NCI-H1436 (cell line): ENCODE results near the gene ASB6.

Experiments
- DNase-seq: peaks from one replicate; lab custom pipeline; 2025; lab: John Stamatoyannopoulos, UW

ASB6 gene, protein sequence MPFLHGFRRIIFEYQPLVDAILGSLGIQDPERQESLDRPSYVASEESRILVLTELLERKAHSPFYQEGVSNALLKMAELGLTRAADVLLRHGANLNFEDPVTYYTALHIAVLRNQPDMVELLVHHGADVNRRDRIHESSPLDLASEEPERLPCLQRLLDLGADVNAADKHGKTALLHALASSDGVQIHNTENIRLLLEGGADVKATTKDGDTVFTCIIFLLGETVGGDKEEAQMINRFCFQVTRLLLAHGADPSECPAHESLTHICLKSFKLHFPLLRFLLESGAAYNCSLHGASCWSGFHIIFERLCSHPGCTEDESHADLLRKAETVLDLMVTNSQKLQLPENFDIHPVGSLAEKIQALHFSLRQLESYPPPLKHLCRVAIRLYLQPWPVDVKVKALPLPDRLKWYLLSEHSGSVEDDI

DNA sequence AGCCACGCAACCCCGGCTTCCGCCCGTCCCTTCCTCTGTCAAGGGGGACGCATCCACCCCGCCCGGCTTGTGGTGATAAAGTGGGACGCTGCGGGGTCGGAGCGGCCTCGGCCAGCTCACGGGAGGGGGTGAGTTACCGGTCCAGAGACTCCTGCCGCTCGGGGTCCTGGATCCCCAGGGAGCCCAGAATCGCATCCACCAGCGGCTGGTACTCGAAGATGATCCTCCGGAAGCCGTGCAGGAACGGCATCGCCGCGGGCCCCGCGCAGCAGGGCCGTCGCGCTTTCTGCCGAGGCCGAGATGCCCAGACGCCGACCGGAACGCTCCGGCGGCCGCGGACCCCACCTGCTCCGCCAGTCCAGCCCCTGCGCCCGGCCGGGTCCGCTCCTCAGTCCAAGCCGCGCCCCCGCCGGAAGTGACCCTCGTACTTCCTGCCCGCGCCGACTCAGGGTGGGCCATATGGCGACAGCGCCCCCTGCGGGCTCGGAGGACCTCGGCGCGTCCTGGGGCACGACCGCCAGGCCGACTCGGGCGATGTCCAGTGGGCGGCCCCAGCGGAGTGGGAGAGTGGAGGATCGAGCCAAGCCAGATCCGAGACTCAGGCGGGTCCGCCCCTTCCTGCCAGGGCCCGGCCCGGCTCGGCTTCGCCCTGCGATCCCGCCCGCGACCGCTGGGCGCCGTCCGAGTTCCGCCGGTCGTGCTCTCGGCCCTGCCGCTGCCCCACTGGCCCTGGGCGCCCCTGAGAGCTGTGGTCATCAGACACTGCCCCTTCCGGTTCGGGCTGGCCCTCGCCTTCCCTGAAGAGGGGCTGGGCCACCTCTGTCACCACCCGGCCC, at the start of gene ASB6:
TSS of gene ASB6 (minus strand) at position 402 of the 836 bp plus-strand sequence. CDS start at position 250, 152 bp downstream.
- DNase-seq: peak; percentile 82

DNA sequence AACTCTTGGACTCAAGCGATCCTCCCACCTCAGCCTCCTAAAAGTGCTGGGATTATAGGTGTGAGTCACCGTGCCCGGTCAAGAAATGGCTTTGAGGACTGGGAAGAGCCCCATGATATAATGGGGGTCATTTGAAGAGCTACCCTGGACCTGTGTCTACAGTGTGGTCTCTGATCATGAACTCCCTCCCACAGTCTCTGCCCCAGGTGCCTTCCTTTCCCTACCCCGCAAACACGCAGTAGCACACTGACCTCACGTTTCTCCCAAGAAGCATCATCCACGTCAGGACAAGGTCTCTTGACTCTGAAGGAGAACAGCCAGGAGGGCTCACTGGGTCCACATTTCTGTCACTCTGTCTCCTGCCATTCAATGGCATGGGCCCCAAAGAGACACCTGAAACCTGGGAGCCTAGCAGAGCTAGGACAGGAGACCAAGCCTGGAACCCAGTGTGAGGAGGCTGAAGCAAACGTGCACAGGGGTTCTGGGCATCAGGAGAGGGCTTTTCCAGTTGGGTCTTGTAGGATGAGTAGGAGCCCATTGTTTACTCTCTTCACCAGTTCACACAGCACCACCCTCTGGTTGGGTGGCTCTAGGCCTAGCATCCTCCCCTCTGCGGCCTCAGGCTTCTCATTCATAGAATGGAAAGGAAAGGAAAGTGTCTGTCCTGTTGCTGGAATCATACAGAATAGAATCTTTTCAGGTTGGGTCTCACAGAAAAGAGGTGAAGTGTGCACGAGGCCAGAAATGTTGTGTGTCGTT, 46.5 kb upstream of the ASB6 start:
- no peak for DNase-seq

DNA sequence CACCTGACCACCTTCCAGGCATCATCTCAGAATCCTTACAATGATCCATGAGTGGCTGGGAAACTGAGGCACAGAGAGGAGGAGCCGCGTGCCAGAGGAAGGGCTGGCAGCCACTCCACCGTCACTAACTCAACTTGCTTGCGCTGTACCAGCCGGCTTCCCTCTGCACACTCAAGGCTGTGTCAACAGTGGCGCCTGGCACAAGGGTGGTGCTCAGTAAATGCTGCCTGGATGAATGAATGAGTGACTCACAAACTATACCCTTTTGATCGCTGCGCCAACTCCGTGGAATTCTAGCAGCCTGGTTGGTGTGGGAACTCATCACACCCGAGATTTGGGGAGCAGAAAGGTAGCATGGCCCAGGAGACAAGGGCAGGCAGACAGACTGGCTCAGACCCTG, 45.4 kb upstream of the ASB6 start:
- no peak for DNase-seq

DNA sequence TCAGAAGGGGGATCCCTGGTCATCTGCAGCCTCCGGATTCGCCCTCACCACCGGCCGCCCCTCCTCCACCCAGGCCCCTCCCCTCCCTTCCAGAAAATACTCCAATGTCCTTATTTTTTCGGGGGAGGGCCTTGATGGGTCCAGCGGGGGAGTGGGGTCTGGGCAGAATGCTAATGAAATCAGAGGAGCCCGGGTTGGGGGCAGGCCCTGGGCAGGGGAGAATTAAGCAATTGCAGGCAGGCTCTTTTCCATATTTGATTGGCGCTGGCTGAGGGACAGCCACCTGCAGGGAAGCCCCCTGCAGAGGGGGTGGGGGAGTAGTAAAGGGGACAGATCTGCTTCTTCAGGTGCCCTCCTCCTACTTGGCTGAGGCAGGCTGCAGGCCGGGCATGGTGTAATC, 44.8 kb upstream of the ASB6 start:
- no peak for DNase-seq

DNA sequence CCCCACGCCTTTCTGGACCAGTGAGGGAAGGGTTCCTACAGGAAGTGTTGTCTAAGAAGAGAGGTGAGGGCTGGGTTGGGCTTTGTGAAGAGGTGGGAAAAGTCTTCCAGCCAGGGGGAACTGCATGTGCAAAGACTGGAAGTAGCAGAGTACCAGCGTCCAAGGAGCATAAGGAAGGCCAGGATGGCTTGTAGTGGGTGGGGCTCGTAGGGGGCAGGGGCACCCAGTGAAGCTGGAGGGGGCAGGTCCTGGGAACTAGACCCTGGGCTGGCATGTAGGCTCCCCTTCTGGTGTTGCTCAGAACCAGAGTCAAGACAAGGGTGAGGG, 43.9 kb upstream of the ASB6 start:
- no peak for DNase-seq

DNA sequence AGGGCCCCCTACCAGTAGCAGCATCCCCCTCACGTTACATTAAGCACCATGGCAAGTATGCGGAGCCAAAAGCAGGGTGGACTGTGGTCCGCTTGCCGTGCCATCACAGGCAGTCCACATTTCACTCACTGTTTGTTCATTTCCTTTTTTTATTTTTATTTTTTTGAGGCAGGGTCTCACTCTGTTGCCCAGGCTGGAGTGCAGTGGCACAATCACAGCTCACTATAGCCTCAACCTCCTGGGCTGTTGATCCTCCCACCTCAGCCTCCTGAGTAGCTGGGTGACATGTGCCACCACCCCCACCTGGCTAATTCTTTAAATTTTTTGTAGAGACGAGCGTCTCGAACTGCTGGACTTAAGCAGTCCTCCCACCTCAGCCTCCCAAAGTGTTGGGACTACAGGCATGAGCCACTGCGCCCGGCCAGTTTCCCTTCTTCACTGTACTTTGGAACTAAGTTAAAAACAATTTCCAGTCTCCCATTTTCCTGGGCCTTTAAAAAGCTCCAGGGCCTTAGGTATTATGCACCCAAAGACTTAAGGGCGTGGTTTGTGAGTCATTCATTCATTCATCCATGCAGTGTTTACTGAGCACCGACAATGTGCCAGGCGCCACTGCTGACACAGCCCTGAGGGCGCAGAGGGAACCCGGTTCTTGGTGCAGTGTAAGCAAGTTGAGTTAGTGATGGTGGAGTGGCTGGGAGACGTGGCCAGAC, 43.4 kb upstream of the ASB6 start:
- DNase-seq: no peak

DNA sequence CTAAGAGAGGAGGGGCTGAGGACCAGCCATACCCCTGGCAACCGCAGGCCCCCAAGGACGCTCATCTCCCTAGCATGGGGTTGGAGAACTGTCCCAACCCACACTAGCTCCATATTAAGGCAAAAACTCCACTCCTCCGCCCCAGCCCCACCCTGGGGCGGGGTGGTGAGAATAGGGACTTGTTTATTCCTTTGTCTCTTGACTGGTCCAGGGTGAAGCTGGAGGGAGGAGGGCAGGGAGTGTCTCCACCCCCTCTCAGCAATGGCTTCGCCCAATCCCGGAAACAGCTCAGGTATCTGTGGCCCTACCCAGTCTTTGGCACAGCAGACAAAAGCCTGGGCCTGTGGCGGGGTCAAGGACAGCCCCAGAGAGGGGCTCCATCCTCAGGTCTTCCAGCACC, 40.4 kb upstream of the ASB6 start:
- DNase-seq: no peak

DNA sequence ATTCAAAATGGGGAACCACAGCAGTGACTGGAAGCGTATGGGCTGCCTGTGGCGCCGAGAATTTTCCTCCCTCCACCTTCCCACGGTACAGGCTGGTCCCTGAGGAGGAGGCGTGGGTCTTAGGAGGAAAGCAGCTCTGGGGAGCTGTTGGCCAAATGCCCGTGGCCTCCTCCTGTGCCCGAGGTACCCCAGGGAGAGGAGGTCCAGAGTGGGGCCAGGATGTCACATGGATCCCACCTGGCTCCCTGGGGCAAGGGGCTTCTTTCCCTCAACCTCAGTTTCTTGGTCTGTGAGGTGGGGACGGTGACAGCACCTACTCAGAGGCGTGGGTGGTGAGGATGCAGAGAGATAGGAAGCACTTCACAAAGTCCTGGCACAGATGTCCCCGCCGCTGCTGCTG, 40.0 kb upstream of the ASB6 start:
- no peak for DNase-seq

DNA sequence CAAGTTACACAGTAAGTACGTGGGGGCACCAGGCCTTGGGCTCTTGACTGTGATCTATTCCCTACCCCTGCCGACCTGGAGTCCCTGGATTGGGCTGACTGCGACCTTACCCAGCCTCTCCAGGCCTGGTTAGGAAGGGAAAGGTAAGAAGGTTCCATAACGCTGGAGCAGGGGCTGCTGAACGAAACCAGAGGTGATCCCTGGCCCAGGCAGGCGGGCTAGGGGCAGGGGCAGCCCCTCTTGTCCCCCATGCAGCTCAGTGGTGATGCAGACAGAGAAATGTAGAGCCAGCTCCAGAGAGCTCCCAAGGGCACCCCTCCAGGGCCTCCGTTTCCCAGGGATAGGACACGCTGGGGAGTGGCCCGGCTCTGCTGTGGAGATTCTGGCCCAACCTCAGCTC, 37.6 kb upstream of the ASB6 start:
- no peak for DNase-seq

DNA sequence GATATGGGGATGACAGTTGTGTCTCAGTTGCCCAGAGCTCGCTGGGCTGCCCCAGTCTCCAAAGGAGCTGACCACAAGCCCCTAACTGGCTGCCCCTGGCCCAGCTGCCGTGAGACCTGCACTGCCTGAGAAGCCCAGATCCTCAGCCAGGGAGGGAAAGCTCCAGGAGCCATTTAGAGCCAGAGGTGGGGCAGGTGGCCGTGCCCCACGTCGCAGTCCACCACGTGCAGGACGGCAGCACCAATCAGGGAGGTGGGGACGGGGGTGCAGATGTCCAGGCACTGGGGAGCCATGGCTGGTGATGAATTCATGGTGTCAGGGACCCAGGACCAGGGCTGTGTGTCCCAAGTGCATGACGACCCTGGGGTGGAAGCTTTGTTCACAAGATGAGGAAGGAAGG, 36.9 kb upstream of the ASB6 start:
- DNase-seq: no peak

DNA sequence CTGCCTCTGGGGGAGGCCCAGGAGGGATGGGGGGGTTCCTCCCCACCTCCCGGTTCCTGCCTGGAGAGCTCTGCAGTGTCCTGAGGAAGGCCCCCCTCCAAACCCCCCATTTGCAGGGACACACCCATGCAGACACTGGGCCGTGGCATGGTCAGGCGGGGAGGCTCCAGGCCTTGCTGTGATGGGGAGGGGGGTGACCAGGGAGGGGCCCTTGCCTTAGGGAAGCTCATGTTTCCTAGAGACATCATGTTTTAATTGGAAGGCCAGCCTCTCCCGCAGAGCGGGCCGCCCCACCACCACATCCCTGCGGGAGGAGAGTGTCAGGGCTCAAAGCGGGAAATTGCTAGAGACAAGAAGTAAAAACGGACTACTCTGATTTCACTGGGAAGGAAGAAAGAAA, 35.5 kb upstream of the ASB6 start:
- DNase-seq: no peak

DNA sequence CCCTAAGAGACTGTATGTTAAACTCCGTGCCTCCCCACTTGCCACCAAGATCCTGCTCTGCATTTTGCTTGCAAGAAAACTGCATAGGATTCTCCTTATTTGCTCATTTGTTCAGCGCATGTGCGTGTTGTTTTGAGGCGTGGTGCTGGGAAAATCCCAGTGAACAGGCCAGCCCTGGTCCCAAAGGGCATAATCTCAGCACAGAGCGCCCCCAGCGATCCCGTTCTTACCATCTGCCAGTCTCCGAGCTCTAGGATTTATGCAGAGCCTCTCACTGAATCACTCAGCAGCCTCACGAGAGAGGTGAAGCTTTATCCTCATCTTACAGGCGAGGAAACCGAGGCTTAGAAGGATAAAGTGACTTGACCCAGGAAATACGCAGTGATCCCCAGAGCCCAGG, 35.0 kb upstream of the ASB6 start:
- DNase-seq: no peak

DNA sequence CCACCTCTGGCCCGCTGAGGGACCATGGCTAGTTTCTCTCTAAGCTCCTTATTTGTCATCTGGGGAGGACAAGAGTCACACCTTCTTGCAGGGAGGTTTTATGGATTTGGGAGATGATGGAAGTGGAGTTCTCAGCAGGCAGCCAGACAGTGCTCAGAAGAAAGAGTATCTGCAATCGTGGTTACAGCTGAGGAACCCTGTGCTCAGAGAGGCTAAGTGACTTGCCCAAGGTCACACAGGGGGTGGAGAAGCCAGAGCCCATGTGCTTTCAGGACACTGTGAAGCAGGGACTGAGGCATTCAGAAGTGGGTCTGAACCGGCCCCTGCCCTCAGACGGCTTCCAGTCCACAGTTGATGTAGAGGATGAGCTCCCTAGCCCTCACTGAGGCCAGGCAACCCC, 34.3 kb upstream of the ASB6 start:
- DNase-seq: no peak

DNA sequence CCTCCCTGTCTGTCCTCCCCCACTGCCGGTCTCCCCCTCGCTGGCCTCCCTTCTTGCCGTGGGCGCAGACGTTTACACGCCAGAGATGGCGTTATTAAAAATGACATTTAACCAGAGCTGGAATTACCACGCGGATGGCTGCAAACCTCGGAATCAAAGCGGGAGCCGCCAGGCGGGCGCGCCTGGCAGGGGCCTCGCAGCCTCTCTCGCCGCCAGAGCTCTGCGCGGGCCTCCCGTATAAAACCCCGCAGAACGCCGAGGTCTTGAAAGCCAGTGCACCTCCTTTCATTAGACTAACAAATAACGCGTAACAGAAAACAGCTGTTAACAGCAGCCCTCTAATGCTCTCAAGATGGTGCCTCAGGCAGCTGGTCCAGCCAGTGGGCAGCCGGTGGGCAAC, 33.7 kb upstream of the ASB6 start:
- DNase-seq: no peak

DNA sequence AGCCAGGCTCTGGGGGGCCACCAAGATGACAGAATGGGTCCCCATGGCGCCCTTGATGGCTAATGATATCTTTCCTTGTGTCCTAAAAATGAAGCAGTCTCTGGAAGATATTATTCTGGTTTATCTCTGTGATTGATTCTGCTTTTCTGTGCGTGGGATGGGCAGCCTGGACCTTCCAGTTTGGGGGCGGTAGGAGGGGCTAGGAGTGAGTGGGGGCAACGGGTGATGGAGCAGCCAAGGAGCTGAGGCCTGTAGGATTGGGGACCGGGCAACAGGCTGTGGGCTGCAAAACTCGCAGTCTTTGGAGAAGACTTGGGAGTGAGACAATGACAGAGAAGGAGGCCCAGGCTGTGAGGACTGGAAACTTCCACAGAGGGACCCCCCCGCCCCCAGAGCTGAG, 32.3 kb upstream of the ASB6 start:
- no peak for DNase-seq

DNA sequence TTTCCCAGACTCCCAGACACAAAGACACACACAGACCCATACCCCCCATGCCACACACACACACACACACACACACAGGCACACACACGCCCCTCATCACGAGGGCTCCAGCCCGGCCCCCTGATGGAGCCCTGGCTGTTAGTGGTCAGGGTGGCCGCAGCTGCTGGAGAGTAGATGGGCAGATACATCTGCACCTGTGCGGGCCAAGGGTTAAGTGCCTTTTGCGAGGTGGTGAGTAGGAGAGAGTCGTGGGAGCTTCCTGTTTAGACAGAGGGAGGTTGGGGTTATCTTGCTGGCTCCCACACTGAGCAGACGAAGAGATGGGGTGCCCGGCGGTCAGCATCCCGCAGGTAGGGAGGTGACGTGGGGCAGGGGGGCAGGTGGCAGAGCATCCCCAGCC, 31.7 kb upstream of the ASB6 start:
- DNase-seq: no peak

DNA sequence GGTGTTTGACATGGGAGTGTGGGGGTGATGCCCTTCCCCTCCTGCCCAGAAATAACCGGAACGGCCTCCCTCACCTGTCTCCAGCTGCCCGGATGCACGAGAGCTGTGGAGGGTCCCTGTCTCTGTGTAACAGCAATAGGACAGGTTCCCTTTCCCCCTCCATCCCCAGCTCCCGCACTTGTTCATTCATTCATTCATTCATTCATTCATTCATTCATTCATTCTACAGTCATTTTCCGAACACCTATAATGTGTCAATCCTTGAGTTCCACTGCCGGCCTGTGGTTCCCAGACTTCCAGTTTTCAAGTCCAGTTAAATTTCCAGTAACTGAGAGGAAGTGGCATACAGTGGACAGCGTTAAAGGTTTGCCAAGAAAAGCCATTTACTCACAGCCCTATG, 30.8 kb upstream of the ASB6 start:
- no peak for DNase-seq

DNA sequence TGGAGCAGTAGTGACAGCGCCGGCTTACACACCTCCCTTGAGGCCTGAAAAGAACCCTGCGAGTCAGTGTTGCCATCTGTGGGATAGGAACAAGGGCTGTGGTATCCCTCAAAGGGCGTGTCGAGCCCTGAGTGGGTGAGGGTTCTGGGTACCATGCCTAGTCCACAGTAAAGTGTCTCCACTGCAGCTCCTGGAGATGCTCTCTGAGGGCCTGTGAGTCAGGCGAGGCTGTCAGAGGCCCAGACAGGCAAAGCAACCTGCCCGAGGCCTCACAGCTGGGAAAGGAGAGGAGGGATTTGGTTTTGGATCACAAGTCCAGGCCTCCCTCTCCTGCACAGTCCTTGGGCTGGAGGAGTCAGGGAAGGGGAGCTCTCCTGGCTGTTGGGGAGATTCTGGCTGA, 29.6 kb upstream of the ASB6 start:
- DNase-seq: no peak

DNA sequence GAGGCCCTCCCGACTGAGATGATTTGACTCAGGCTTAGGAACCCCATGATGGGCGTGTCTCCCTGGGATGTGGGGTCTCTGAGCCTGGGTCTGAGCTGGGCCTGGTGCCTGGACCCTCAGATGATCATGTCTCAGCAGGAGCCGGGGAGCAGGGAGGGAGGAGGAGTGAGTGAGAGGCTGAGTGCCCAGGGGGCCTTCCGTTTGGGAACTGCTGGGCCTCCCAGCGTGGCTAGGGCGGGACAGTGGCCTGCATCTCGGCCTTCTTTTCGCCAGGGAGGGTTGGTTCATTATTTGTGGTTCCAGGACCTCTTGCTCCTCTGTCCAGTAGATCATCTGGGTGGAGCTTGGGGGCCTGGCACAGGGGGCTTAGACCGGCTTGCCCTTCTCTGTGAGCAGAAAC, 29.1 kb upstream of the ASB6 start:
- DNase-seq: no peak

DNA sequence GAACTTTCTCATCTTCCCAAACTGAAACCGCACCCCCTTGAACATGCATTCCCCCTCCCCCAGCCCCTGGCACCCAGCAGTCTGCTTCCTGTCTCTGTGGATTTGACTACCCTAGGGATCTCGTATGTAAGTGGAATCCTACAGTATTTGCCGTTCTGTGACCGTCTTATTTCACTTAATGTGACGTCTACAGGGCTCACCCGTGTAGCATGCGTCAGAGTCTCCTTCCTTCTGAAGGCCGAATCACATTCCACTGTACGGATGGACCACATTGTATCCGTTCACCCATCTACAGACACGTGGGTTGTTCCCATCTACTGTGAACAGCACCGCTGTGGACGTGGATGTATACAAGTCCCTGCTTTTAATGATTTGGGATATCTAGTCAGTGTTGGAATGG, 28.0 kb upstream of the ASB6 start:
- DNase-seq: no peak

DNA sequence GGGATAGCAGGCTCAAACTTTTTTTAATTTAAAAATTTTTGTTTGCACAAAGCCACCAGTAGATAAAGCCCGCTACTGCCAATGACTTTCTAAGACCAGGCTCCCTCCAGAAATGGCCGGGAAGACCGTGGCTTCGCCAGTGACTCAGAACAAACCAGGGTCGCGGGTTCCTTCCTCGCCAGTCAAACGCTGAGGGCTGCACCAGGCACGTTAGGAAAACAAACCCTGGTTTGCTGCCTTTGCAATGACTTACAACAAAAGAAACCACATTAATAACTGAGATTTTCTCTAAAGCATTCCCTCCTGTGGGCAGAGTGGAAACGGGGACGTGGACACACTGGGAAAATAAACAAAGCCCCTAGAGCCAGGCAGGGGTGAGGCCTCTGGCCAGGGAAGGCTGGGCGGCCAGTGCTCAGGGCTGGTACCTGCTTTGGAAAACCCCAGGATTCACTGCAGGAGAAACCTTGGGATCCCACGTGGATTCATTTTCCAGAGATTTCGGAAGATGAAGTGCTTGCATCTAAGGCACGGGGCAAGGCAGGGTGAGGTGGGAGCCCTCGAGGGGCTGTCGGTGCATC, 27.3 kb upstream of the ASB6 start:
- DNase-seq: no peak

DNA sequence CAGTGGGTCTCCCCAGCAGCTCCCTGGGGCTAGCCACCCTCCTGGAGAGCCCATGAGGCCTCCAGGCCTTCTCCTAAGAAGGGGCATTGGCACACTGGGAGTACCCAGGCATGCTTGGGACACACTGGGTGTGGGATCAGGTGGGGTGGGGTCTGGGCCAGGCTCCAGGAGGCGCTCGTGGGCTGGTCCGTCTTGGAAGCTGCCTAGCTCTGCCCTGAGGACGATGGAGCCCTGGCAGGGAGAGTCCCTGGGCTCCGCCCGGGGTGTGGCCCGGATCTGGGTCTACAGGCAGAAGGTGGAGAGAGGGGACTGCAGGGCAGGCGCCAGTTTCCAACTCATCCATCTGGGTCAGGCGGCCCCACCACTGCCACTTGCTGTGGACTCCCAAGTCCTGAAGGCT, 25.9 kb upstream of the ASB6 start:
- no peak for DNase-seq
